Type B pancreatic cell (in vitro differentiated cells): ENCODE measurements around the gene KIN. TPM values are rescaled to one million over a fixed set of nuclear protein-coding genes. Genes with fewer than 3 reads are reported as not detected.
"Not testable (repeated sequence)": the region's sequence is repeated elsewhere in the genome, so short reads cannot be mapped to it uniquely, and the experiment has no call there.

Experiments
- DNase-seq: peaks from one replicate; pipeline ENCODE4 v3.0.0; 2021; ENCODE audit warnings: mixed read lengths; ENCODE audit not compliant: unreplicated experiment; ENCODE audit errors: extremely low spot score
- H3K27ac Mint-ChIP-seq: 2 replicates; pipeline ENCODE4 v1.8.0; 2021; ENCODE audit warnings: mild to moderate bottlenecking, mixed read lengths
- H3K27me3 Mint-ChIP-seq: 2 replicates; pipeline ENCODE4 v1.8.0; 2021; ENCODE audit warnings: mixed read lengths
- H3K36me3 Mint-ChIP-seq: 2 replicates; pipeline ENCODE4 v1.8.0; 2021; ENCODE audit warnings: mixed read lengths
- H3K4me1 Mint-ChIP-seq: one replicate; pipeline ENCODE4 v1.8.0; 2021; ENCODE audit warnings: mixed read lengths; ENCODE audit not compliant: unreplicated experiment
- H3K4me3 Mint-ChIP-seq: 2 replicates; pipeline ENCODE4 v1.8.0; 2021; ENCODE audit warnings: mild to moderate bottlenecking, mixed read lengths
- H3K9me3 Mint-ChIP-seq: 2 replicates; pipeline ENCODE4 v1.8.0; 2021; ENCODE audit warnings: mixed read lengths
- CTCF ChIP-seq: fragments of 200-600 bp; sonication (generic); conservative IDR thresholded peaks from 2 replicates; pipeline ENCODE4 v1.5.0; 2021; ENCODE audit warnings: antibody characterized with exemption, mild to moderate bottlenecking
- total RNA-seq: library from RNA; stranded (reverse); gene quantifications from 2 replicates; pipeline ENCODE4 v1.2.1, GENCODE V29; 2021; ENCODE audit warnings: low replicate concordance

Gene KIN
- total RNA-seq, 1 donor from 2014 or later: 14.5 TPM

GRCh38 chr10:7722927-7723529, 64.8 kb downstream of the KIN start:
- H3K36me3 Mint-ChIP-seq: no peaks in the 10 kb centered on the region
- no peaks in the 10 kb centered on the region for H3K9me3 Mint-ChIP-seq
- no peak overlapping the region for H3K27ac Mint-ChIP-seq
- H3K4me1 Mint-ChIP-seq: no peaks in the 10 kb centered on the region
- DNase-seq: no peak
- no peak overlapping the region for H3K4me3 Mint-ChIP-seq
- peaks cover 35% of the 10 kb centered on the region for H3K27me3 Mint-ChIP-seq
- TF ChIP-seq CTCF: no peak

GRCh38 chr10:7720478-7720877, 67.3 kb downstream of the KIN start:
- DNase-seq: no peak
- Mint-ChIP-seq H3K4me3 (no peak overlapping the region), H3K27ac (no peak overlapping the region), H3K27me3 (peaks cover 35% of the 10 kb centered on the region), H3K36me3 (no peaks in the 10 kb centered on the region), H3K4me1 (no peaks in the 10 kb centered on the region), H3K9me3 (no peaks in the 10 kb centered on the region)
- TF ChIP-seq CTCF: no peak

GRCh38 chr10:7718685-7719084, 69.1 kb downstream of the KIN start:
- no peaks in the 10 kb centered on the region for H3K36me3 Mint-ChIP-seq
- no peak for TF ChIP-seq CTCF
- H3K4me1 Mint-ChIP-seq: no peaks in the 10 kb centered on the region
- DNase-seq: no peak
- no peak overlapping the region for H3K27ac Mint-ChIP-seq
- peaks cover 33% of the 10 kb centered on the region for H3K27me3 Mint-ChIP-seq
- no peaks in the 10 kb centered on the region for H3K9me3 Mint-ChIP-seq
- no peak overlapping the region for H3K4me3 Mint-ChIP-seq

GRCh38 chr10:7717767-7718166, 70.0 kb downstream of the KIN start:
- Mint-ChIP-seq H3K4me3 (no peak overlapping the region), H3K9me3 (no peaks in the 10 kb centered on the region), H3K27ac (no peak overlapping the region), H3K4me1 (no peaks in the 10 kb centered on the region), H3K27me3 (peaks cover 31% of the 10 kb centered on the region), H3K36me3 (no peaks in the 10 kb centered on the region)
- no peak for DNase-seq
- TF ChIP-seq CTCF: no peak

- Mint-ChIP-seq H3K27ac (no peak overlapping the region), H3K9me3 (no peaks in the 10 kb centered on the region), H3K36me3 (no peaks in the 10 kb centered on the region), H3K4me3 (no peak overlapping the region), H3K4me1 (no peaks in the 10 kb centered on the region), H3K27me3 (peaks cover 22% of the 10 kb centered on the region)
- no peak for DNase-seq
- TF ChIP-seq CTCF: no peak
Observed at GRCh38 chr10:7715515-7715914, 72.3 kb downstream of the KIN start.

- not testable (repeated sequence) for DNase-seq, H3K9me3 Mint-ChIP-seq, H3K4me3 Mint-ChIP-seq, H3K4me1 Mint-ChIP-seq, H3K36me3 Mint-ChIP-seq, H3K27ac Mint-ChIP-seq
- H3K27me3 Mint-ChIP-seq: peaks cover 15% of the 10 kb centered on the region
Observed at GRCh38 chr10:7711075-7711474, 76.7 kb downstream of the KIN start.
